OCI-LY7 (cell line): Measurements from ENCODE around the gene RNF133. TPM values are rescaled to one million over a fixed set of nuclear protein-coding genes. Genes with fewer than 3 reads are reported as not detected.
"Not testable (repeated sequence)": the region's sequence is repeated elsewhere in the genome, so short reads cannot be mapped to it uniquely, and the experiment has no call there.

Experiments
- BruUV-seq: library from RNA; stranded (reverse); fragments of 400-500 nt; replicated peaks from 2 replicates; lab custom pipeline; 2021; lab: Mats Ljungman, UMichigan
- CTCF ChIA-PET: fragments of 300-600 bp; sonication (Branson Sonifier 250); formaldehyde crosslinking; loops from one replicate; lab custom pipeline; 2022; ENCODE audit warnings: antibody characterized with exemption; ENCODE audit not compliant: unreplicated experiment; lab: Charles Lee
- POLR2A ChIA-PET: fragments of 300-600 bp; sonication (Branson Sonifier 250); formaldehyde crosslinking; loops from one replicate; lab custom pipeline; 2022; ENCODE audit warnings: antibody characterized with exemption; lab: Charles Lee
- DNase-seq: peaks from one replicate; pipeline ENCODE4 v3.0.0-alpha.2; 2015; ENCODE audit warnings: low spot score
- H2AFZ ChIP-seq: fragments of 200-600 bp; sonication (generic), shearing (Covaris generic); 2 replicates; pipeline ENCODE4 v1.6.1; 2014; ENCODE audit warnings: mild to moderate bottlenecking, antibody characterized with exemption, low read length, moderate library complexity
- H3K27ac ChIP-seq: fragments of 200-600 bp; sonication (generic); 2 replicates; pipeline ENCODE4 v1.5.1; 2014; ENCODE audit warnings: mixed run types, low read depth, mild to moderate bottlenecking, moderate library complexity, low read length, inconsistent platforms; ENCODE audit not compliant: poor library complexity, severe bottlenecking
- H3K36me3 ChIP-seq: fragments of 200-600 bp; sonication (generic); 2 replicates; pipeline ENCODE4 v1.6.1; 2014; ENCODE audit warnings: mild to moderate bottlenecking, antibody characterized with exemption, low read length, moderate library complexity, mixed read lengths; ENCODE audit not compliant: insufficient read depth
- H3K4me1 ChIP-seq: fragments of 200-600 bp; sonication (generic); 2 replicates; pipeline ENCODE4 v1.5.1; 2014; ENCODE audit warnings: mild to moderate bottlenecking, low read length; ENCODE audit not compliant: insufficient read depth, poor library complexity, severe bottlenecking
- H3K4me2 ChIP-seq: fragments of 200-600 bp; sonication (generic); 2 replicates; pipeline ENCODE4 v1.6.1; 2014; ENCODE audit warnings: mild to moderate bottlenecking, low read length
- H3K4me3 ChIP-seq: fragments of 200-600 bp; sonication (generic); 2 replicates; pipeline ENCODE4 v1.5.1; 2014; ENCODE audit warnings: mild to moderate bottlenecking, low read depth, low read length; ENCODE audit not compliant: poor library complexity, severe bottlenecking
- H3K79me2 ChIP-seq: fragments of 200-600 bp; sonication (generic); 2 replicates; pipeline ENCODE4 v1.6.1; 2016; ENCODE audit warnings: low read depth, mild to moderate bottlenecking, low read length, moderate library complexity, mixed read lengths; ENCODE audit not compliant: insufficient read depth
- H3K9me2 ChIP-seq: fragments of 200-600 bp; sonication (generic); 2 replicates; pipeline ENCODE4 v1.6.1; 2016; ENCODE audit warnings: mild to moderate bottlenecking, low read length, mixed read lengths; ENCODE audit not compliant: insufficient read depth
- H3K9me3 ChIP-seq: fragments of 200-600 bp; sonication (generic); 2 replicates; pipeline ENCODE4 v1.6.1; 2014; ENCODE audit warnings: mild to moderate bottlenecking, mixed run types, low read length, mixed read lengths
- H4K20me1 ChIP-seq: fragments of 200-600 bp; sonication (generic); 2 replicates; pipeline ENCODE4 v1.6.1; 2014; ENCODE audit warnings: mild to moderate bottlenecking, antibody characterized with exemption, low read length, moderate library complexity, mixed read lengths; ENCODE audit not compliant: insufficient read depth
- CTCF ChIP-seq: fragments of 200-600 bp; sonication (generic); conservative IDR thresholded peaks from 2 replicates; pipeline ENCODE4 v1.5.1; 2014; ENCODE audit warnings: mild to moderate bottlenecking, antibody characterized with exemption, low read length, moderate library complexity, mixed read lengths
- EZH2phosphoT487 ChIP-seq: fragments of 200-600 bp; sonication (generic); IDR thresholded peaks from 2 replicates; pipeline ENCODE4 v1.6.1; 2018; ENCODE audit warnings: low read depth, borderline replicate concordance, mild to moderate bottlenecking, mixed run types, antibody characterized with exemption, low read length, moderate library complexity, mixed read lengths
- intact Hi-C: fragments of 100-400 bp; cut with micrococcal nuclease; formaldehyde crosslinking; loops from one replicate; pipeline ENCODE4 v1.10.0; 2022; ENCODE audit not compliant: unreplicated experiment
- total RNA-seq, 2 experiments: library from RNA; depleted of rRNA in 1 of 2; stranded (reverse); fragments of >200 nt in 1 of 2; shearing (Covaris generic) in 1 of 2; gene quantifications; 2 replicates each; pipeline ENCODE4 v1.2.3, GENCODE V29; 2014 to 2022

The RNF133 gene
- total RNA-seq, 2 experiments from 2014 or later: not detected

- no peaks in the 10 kb centered on the region for H3K9me3 ChIP-seq
- H3K4me3 ChIP-seq: no peak overlapping the region
- intact Hi-C loops: no loop called here
- TF ChIP-seq CTCF (no peak), EZH2phosphoT487 (no peak)
- no peak overlapping the region for H3K4me2 ChIP-seq
- no peak for DNase-seq
- no TSS peak for BruUV-seq
- H4K20me1 ChIP-seq: no peaks in the 10 kb centered on the region
- H3K4me1 ChIP-seq: no peaks in the 10 kb centered on the region
- ChIA-PET POLR2A (no interaction called here), CTCF (no interaction called here)
- H3K9me2 ChIP-seq: no peaks in the 10 kb centered on the region
- H3K36me3 ChIP-seq: no peaks in the 10 kb centered on the region
- no peak overlapping the region for H3K27ac ChIP-seq
- no peaks in the 10 kb centered on the region for H3K79me2 ChIP-seq
- H2AFZ ChIP-seq: no peak overlapping the region
These were observed 19.1 kb downstream of the RNF133 start for GRCh38 chr7:122679813-122680212.

DNA sequence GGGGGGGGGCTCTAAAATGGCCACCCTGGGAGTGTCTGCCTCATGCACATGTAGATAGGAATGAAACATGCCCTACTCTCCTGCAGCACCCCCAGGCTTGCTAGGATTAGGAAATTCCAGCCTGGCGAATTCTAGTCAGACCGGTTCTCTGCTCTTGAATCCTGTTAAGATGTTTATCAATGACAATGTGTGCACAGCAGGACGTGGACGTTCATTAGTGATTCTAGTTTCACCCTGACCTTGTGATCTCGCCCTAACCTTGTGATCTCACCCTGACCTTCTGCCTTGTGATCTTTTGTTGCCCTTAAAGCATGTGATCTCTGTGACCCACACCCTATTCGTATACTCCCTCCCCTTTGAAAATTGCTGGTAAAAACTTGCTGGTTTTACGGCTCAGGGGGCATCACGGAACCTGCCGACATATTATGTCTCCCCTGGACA is 19.6 kb downstream of the RNF133 start:
- H3K27ac ChIP-seq, BruUV-seq, POLR2A ChIA-PET, DNase-seq, H3K9me3 ChIP-seq, H3K36me3 ChIP-seq, H3K4me3 ChIP-seq, CTCF ChIA-PET, H4K20me1 ChIP-seq, H3K9me2 ChIP-seq, H3K79me2 ChIP-seq, intact Hi-C loops, H3K4me2 ChIP-seq, H3K4me1 ChIP-seq, H2AFZ ChIP-seq: not testable (repeated sequence)

DNA sequence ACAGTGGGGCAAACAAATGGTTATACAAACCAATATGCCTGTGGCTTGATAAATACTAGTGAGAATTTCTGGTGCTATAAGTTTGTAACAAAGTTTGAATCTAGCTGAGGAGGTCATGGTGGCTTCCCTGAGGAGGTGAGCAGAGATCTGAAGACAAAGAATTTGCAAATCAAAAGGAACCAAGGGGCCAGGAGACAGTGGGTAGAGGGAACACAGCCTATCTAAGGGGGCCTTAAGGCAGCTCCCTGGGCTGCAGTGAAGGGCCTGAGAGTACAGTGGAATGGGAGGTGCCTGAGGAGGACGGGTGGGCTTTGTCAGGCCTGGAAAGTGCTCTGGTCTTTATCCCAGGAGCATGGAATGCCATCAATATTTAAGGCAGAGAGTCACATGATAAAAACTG is 21.8 kb downstream of the RNF133 start:
- Histone ChIP-seq H3K79me2 (no peaks in the 10 kb centered on the region), H3K9me2 (no peaks in the 10 kb centered on the region), H3K36me3 (no peaks in the 10 kb centered on the region), H3K4me1 (no peaks in the 10 kb centered on the region), H3K4me3 (no peak overlapping the region), H3K27ac (no peak overlapping the region), H2AFZ (no peak overlapping the region), H3K4me2 (no peak overlapping the region), H3K9me3 (no peaks in the 10 kb centered on the region), H4K20me1 (no peaks in the 10 kb centered on the region)
- DNase-seq: no peak
- ChIA-PET CTCF (no interaction called here), POLR2A (interaction anchor here (1.0 kb wide), 1 partner anchor 33 kb away, joined by 3 read pairs; no protein-coding TSS in a partner anchor)
- TF ChIP-seq EZH2phosphoT487 (no peak), CTCF (no peak)
- no TSS peak for BruUV-seq
- intact Hi-C loops: no loop called here
